ENCODE results near the gene TERT.

TERT gene

DNA sequence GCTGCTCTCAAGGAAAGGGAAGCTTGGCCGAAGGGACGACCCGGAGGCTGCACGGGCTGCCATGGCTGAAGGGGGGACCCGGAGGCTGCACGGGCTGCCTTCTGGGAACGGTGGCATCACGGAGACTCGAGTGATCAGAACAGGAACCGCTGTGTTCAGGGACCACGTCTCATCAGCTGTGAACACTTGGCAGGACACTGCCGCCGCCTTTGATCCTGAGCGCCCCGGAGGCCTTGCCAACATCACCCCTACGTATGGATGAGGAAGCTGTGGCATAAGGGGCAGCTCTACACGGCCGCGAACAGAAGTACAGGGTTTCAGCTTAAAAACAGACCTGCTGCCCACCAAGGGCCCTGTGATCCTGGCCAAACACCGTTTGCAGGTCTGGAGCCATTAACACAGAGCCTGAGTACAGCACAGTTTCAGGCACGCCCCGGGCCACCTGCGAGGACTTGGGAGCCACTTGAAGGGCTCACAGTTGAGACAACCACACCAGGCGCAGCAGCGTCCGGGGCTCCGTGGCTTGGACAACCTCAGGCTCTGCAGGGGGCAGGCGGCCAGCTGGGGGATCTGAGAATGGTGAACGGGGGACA, 23.9 kb upstream of the TERT start:
- TF ChIP-seq, protein P1, sequence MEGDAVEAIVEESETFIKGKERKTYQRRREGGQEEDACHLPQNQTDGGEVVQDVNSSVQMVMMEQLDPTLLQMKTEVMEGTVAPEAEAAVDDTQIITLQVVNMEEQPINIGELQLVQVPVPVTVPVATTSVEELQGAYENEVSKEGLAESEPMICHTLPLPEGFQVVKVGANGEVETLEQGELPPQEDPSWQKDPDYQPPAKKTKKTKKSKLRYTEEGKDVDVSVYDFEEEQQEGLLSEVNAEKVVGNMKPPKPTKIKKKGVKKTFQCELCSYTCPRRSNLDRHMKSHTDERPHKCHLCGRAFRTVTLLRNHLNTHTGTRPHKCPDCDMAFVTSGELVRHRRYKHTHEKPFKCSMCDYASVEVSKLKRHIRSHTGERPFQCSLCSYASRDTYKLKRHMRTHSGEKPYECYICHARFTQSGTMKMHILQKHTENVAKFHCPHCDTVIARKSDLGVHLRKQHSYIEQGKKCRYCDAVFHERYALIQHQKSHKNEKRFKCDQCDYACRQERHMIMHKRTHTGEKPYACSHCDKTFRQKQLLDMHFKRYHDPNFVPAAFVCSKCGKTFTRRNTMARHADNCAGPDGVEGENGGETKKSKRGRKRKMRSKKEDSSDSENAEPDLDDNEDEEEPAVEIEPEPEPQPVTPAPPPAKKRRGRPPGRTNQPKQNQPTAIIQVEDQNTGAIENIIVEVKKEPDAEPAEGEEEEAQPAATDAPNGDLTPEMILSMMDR (IDR thresholded peaks at IDR 0.05; ENCODE audit: unreplicated experiment in 3 of 3), result no peak
- Mint-ChIP-seq H3K36me3 (ENCODE audit: low read depth) (peaks cover 23% of the 10 kb centered on the region), H3K27me3 (ENCODE audit: low read depth) (peaks cover 4% of the 10 kb centered on the region), H3K27ac (no peak overlapping the region), H3K4me1 (peaks cover 9% of the 10 kb centered on the region), H3K9me3 (no peaks in the 10 kb centered on the region), H3K4me3 (no peak overlapping the region)

GRCh38 chr5:1317921-1318565, 23.2 kb upstream of the TERT start:
- Mint-ChIP-seq H3K9me3 (no peaks in the 10 kb centered on the region), H3K27ac (no peak overlapping the region), H3K36me3 (ENCODE audit: low read depth) (peaks cover 21% of the 10 kb centered on the region), H3K4me3 (no peak overlapping the region), H3K27me3 (ENCODE audit: low read depth) (peaks cover 4% of the 10 kb centered on the region), H3K4me1 (peaks cover 9% of the 10 kb centered on the region)
- TF ChIP-seq, protein P1 (IDR thresholded peaks at IDR 0.05; ENCODE audit: unreplicated experiment in 3 of 3), result no peak

DNA sequence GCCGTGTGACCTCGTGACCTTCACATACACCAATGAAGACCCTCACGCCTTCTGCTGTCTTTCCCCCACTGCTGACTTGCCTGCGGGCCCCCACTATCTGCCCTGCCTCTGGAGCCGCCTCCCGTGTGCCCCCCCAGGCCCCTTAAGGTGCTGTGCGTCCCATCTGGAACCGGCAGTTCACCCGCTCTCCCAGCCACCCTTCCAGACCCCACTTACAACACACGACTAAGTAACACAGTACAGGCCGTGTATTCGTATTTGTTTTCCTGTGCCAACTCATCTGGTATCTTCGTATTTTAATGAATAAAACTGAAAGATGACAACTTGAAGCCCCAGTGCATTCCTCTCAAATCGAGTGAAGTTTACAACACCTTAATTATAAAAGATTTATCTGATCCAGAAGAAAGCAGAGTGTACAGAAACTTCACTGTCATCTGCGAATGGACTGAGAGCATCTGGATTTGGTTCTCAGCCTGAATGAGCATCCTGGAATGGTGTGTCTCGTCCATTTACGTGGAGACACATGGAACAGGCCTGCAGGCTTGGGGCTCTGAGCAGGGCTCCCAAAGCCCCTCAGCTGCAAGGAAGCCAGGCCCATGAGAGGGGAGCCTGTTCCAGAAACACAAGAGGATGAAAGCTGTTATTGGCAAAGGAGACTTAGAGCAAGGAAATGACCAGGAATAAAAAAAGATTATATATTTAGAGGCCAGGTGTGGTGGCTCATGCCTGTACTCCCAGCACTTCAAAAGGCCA, 21.9 kb upstream of the TERT start:
- Mint-ChIP-seq H3K27ac (no peak overlapping the region), H3K9me3 (no peaks in the 10 kb centered on the region), H3K4me3 (no peak overlapping the region), H3K27me3 (ENCODE audit: low read depth) (peaks cover 4% of the 10 kb centered on the region), H3K4me1 (peaks cover 9% of the 10 kb centered on the region), H3K36me3 (ENCODE audit: low read depth) (peaks cover 16% of the 10 kb centered on the region)
- TF ChIP-seq, protein P1 (IDR thresholded peaks at IDR 0.05; ENCODE audit: unreplicated experiment in 3 of 3), result no peak

DNA sequence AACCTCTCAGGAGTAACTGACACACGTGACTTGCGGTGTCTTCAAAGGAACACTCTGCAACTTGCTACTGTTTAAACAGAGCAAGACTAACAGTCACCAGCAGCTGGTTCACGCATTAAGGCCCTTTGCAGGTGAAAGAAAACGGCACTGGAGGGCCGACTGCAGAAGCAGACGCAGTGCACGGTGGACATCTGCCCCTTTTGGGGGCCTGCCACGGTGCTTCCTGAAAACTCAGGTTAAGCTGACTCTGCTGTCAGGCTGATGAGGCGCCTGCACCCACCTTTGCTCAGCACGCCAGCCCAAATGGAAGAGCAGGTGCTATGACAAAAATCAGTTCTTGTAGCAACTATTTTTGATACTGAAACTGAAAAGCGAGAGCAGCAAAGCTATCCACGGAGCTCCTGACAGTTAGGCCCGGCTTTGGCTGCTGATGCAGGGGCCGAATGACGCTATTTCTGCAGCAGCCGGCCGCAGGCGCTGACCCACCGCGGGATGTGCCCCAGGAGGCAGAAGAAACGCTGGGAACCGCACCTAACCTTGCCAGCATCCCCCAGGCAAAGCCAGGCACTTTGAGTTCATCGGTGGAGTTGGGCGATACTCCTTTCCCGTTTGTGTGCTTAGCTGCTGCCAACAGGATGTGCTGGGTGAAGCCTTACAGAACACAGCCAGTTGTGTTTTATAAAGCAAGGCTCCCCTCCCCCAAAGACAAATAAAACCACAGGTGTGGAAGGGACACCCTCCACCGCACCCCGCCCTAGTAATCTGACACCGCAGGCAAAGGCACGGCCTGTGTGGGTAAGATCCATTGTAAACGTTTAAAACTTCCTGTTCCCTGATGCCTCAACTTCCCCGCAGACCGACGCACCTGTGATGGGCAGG, 21.1 kb upstream of the TERT start:
- Mint-ChIP-seq H3K27me3 (ENCODE audit: low read depth) (peaks cover 4% of the 10 kb centered on the region), H3K4me1 (peaks cover 9% of the 10 kb centered on the region), H3K4me3 (no peak overlapping the region), H3K36me3 (ENCODE audit: low read depth) (peaks cover 9% of the 10 kb centered on the region), H3K27ac (no peak overlapping the region), H3K9me3 (no peaks in the 10 kb centered on the region)
- TF ChIP-seq, protein P1 (IDR thresholded peaks at IDR 0.05; ENCODE audit: unreplicated experiment in 3 of 3), result no peak

GRCh38 chr5:1315018-1315708, 20.3 kb upstream of the TERT start:
- Mint-ChIP-seq H3K36me3 (ENCODE audit: low read depth) (peaks cover 9% of the 10 kb centered on the region), H3K4me1 (peaks cover 9% of the 10 kb centered on the region), H3K9me3 (peaks cover 5% of the 10 kb centered on the region), H3K27me3 (ENCODE audit: low read depth) (peaks cover 8% of the 10 kb centered on the region), H3K27ac (no peak overlapping the region), H3K4me3 (no peak overlapping the region)
- TF ChIP-seq, protein P1 (IDR thresholded peaks at IDR 0.05; ENCODE audit: unreplicated experiment in 3 of 3), result no peak

Measured in nephron (organoid).